ENCODE data around the gene PIM1. TPM values are rescaled to one million over a fixed set of nuclear protein-coding genes. Genes with fewer than 3 reads are reported as not detected.
A peak's percentile ranks its signal among the peaks of the same experiment; 100 is the strongest.

The PIM1 gene
- total and polyA plus RNA-seq, 9 of the 15 experiments (the other 6 are each of a cell fraction or from before 2014, with no cell fraction given), result 19.0 to 789 (median 212) TPM

DNA sequence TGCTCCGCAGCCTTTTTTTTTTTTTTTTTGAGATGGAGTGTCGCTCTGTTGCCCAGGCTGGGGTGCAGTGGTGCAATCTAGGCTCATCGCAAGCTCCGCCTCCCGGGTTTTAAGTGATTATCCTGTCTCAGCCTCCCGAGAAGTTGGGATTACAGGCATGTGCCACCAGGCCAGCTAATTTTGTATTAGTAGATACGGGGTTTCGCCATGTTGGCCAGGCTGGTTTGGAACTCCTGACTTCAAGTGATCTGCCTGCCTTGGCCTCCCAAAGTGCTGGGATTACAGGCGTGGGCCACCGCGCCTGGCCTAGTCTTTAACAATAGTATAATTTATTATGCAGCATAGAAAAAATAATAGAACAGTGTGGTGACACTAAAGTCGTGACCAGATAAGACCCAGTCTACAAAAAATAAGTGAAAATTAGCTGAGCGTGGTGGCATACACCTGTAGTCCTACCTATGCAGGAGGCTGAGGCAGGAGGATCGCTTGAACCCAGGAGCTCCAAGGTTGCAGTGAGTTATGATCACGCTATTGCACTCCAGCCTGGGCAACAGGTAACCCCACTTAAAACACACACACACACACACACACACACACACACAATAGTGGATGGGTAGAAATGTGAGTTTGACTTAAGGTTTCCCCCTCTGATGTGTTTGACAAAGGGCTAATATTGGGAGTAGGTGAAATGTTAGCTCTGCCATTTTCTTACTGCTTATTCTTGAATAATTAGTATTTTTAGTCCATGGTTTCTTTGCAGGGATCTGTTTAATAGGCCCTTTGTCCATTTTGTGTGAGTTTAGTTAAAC is 6.5 kb downstream of the PIM1 start (continued):
- TF ChIP-seq ADNP (tag; IDR thresholded peaks at IDR 0.05) (no peak), CTCF (IDR thresholded peaks at IDR 0.05 in 2 of 3, conservative IDR thresholded peaks at IDR 0.05 in 1 of 3; ENCODE audit: insufficient read depth in 2 of 3, low read depth in 1 of 3, low read length in 3 of 3) (no peak), GATAD2B (IDR thresholded peaks at IDR 0.05; ENCODE audit: borderline replicate concordance) (no peak), POLR3A (IDR thresholded peaks at IDR 0.05; ENCODE audit: borderline replicate concordance, extremely low read depth, insufficient read depth, insufficient read length) (no peak), ZNF668 (CRISPR knock-in tag; IDR thresholded peaks at IDR 0.05) (peak; percentile 43; the same call in 1 of the 2 replicates), ZNF143 (CRISPR knock-in tag; IDR thresholded peaks at IDR 0.05) (no peak), CBFA2T3 (IDR thresholded peaks at IDR 0.05) (0 out of 2 replicates have a peak, but pooled peaks have one; percentile 2), IRF1 (CRISPR knock-in tag; IDR thresholded peaks at IDR 0.05; ENCODE audit: borderline replicate concordance) (no peak), POLR2G (IDR thresholded peaks at IDR 0.05; ENCODE audit: low read depth, low read length) (peak; percentile 63), GATAD2A (IDR thresholded peaks at IDR 0.05) (peak; percentile 14; the same call in 1 of the 2 replicates), CHD1 (IDR thresholded peaks at IDR 0.05; ENCODE audit: low read length) (no peak), ELF4 (CRISPR knock-in tag; IDR thresholded peaks at IDR 0.05) (peak; percentile 43), HNRNPUL1 (IDR thresholded peaks at IDR 0.05; ENCODE audit: low read length) (0 out of 2 replicates have a peak, but pooled peaks have one; percentile 34), NR4A1 (CRISPR knock-in tag; IDR thresholded peaks at IDR 0.05) (no peak), NR4A1 (tag; IDR thresholded peaks at IDR 0.05) (no peak; the same call in 1 of the 2 replicates)
- TF ChIP-seq, protein P1, sequence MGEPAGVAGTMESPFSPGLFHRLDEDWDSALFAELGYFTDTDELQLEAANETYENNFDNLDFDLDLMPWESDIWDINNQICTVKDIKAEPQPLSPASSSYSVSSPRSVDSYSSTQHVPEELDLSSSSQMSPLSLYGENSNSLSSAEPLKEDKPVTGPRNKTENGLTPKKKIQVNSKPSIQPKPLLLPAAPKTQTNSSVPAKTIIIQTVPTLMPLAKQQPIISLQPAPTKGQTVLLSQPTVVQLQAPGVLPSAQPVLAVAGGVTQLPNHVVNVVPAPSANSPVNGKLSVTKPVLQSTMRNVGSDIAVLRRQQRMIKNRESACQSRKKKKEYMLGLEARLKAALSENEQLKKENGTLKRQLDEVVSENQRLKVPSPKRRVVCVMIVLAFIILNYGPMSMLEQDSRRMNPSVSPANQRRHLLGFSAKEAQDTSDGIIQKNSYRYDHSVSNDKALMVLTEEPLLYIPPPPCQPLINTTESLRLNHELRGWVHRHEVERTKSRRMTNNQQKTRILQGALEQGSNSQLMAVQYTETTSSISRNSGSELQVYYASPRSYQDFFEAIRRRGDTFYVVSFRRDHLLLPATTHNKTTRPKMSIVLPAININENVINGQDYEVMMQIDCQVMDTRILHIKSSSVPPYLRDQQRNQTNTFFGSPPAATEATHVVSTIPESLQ (CRISPR knock-in tag; IDR thresholded peaks at IDR 0.05), result no peak
- TF ChIP-seq, protein P2, sequence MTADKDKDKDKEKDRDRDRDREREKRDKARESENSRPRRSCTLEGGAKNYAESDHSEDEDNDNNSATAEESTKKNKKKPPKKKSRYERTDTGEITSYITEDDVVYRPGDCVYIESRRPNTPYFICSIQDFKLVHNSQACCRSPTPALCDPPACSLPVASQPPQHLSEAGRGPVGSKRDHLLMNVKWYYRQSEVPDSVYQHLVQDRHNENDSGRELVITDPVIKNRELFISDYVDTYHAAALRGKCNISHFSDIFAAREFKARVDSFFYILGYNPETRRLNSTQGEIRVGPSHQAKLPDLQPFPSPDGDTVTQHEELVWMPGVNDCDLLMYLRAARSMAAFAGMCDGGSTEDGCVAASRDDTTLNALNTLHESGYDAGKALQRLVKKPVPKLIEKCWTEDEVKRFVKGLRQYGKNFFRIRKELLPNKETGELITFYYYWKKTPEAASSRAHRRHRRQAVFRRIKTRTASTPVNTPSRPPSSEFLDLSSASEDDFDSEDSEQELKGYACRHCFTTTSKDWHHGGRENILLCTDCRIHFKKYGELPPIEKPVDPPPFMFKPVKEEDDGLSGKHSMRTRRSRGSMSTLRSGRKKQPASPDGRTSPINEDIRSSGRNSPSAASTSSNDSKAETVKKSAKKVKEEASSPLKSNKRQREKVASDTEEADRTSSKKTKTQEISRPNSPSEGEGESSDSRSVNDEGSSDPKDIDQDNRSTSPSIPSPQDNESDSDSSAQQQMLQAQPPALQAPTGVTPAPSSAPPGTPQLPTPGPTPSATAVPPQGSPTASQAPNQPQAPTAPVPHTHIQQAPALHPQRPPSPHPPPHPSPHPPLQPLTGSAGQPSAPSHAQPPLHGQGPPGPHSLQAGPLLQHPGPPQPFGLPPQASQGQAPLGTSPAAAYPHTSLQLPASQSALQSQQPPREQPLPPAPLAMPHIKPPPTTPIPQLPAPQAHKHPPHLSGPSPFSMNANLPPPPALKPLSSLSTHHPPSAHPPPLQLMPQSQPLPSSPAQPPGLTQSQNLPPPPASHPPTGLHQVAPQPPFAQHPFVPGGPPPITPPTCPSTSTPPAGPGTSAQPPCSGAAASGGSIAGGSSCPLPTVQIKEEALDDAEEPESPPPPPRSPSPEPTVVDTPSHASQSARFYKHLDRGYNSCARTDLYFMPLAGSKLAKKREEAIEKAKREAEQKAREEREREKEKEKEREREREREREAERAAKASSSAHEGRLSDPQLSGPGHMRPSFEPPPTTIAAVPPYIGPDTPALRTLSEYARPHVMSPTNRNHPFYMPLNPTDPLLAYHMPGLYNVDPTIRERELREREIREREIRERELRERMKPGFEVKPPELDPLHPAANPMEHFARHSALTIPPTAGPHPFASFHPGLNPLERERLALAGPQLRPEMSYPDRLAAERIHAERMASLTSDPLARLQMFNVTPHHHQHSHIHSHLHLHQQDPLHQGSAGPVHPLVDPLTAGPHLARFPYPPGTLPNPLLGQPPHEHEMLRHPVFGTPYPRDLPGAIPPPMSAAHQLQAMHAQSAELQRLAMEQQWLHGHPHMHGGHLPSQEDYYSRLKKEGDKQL (CRISPR knock-in tag; IDR thresholded peaks at IDR 0.05; ENCODE audit: borderline replicate concordance), result no peak
